UCSD-AML1 (cell line): ENCODE measurements around the gene CFAP70.
"Not testable (repeated sequence)": the region's sequence is repeated elsewhere in the genome, so short reads cannot be mapped to it uniquely, and the experiment has no call there.

Experiments
- DNase-seq: peaks from one replicate; lab custom pipeline; 2025; ENCODE audit not compliant: unreplicated experiment; lab: John Stamatoyannopoulos, UW

The CFAP70 gene

GRCh38 chr10:73340121-73340520, 18.5 kb downstream of the CFAP70 start:
- DNase-seq, result no peak

- DNase-seq, result no peak
These were observed 19.2 kb downstream of the CFAP70 start for GRCh38 chr10:73339436-73339835.

- no peak for DNase-seq
These were observed 19.8 kb downstream of the CFAP70 start for GRCh38 chr10:73338801-73339368.

GRCh38 chr10:73333202-73333601, 25.5 kb downstream of the CFAP70 start:
- DNase-seq, result no peak

- DNase-seq, result no peak
These were observed 26.3 kb downstream of the CFAP70 start for GRCh38 chr10:73332379-73332778.

GRCh38 chr10:73328523-73328922, 30.1 kb downstream of the CFAP70 start:
- DNase-seq, result not testable (repeated sequence)

- DNase-seq, result not testable (repeated sequence)
These were observed 33.4 kb downstream of the CFAP70 start for GRCh38 chr10:73325290-73325689.

- DNase-seq, result not testable (repeated sequence)
These were observed 35.1 kb downstream of the CFAP70 start for GRCh38 chr10:73323582-73323981.

GRCh38 chr10:73310475-73310874, 48.2 kb downstream of the CFAP70 start:
- no peak for DNase-seq

GRCh38 chr10:73307203-73307800, 51.4 kb downstream of the CFAP70 start:
- no peak for DNase-seq

GRCh38 chr10:73306171-73306708, 52.4 kb downstream of the CFAP70 start:
- DNase-seq, result no peak

GRCh38 chr10:73296946-73297345, 61.7 kb downstream of the CFAP70 start:
- no peak for DNase-seq

- DNase-seq, result no peak
These were observed 65.2 kb downstream of the CFAP70 start for GRCh38 chr10:73293461-73293860.

GRCh38 chr10:73289958-73290357, 68.7 kb downstream of the CFAP70 start:
- no peak for DNase-seq

GRCh38 chr10:73287441-73287840, 71.2 kb downstream of the CFAP70 start:
- DNase-seq, result no peak

GRCh38 chr10:73281097-73281496, 77.6 kb downstream of the CFAP70 start:
- no peak for DNase-seq

- no peak for DNase-seq
These were observed 94.2 kb downstream of the CFAP70 start for GRCh38 chr10:73264423-73264822.

GRCh38 chr10:73263693-73264347, 94.8 kb downstream of the CFAP70 start:
- DNase-seq, result no peak

GRCh38 chr10:73262880-73263555, 95.6 kb downstream of the CFAP70 start:
- DNase-seq, result no peak

- no peak for DNase-seq
These were observed 96.4 kb downstream of the CFAP70 start for GRCh38 chr10:73262105-73262730.

- DNase-seq, result no peak
These were observed 97.2 kb downstream of the CFAP70 start for GRCh38 chr10:73261362-73261995.
